IMR-90 (cell line): ENCODE measurements around the gene ARRB1. TPM values are rescaled to one million over a fixed set of nuclear protein-coding genes. Genes with fewer than 3 reads are reported as not detected.

Source experiments
- ATAC-seq: fragments of 200-7000 bp; cut with Tn5 transposase; 2 replicates; pipeline ENCODE4 v1.9.1; 2020; ENCODE audit warnings: low read depth, mild to moderate bottlenecking, moderate library complexity
- BruUV-seq: library from RNA; stranded (reverse); fragments of 400-500 nt; replicated peaks from 2 replicates; lab custom pipeline; 2021; lab: Mats Ljungman, UMichigan
- CTCF ChIA-PET: fragments of 300-600 bp; formaldehyde crosslinking; extraction: SDS; loops from one replicate; lab custom pipeline; 2021; ENCODE audit warnings: antibody characterized with exemption; lab: Yijun Ruan, JAX
- POLR2A ChIA-PET: fragments of 300-600 bp; sonication (Branson Sonifier 250); formaldehyde crosslinking; loops from one replicate; lab custom pipeline; 2022; ENCODE audit warnings: antibody characterized with exemption; ENCODE audit not compliant: unreplicated experiment; lab: Charles Lee
- DNase-seq: peaks from one replicate; pipeline ENCODE4 v3.0.0; 2013
- H2AFZ ChIP-seq: replicated peaks from 2 replicates; pipeline ENCODE3; 2013; ENCODE audit warnings: low read length, mild to moderate bottlenecking; ENCODE audit not compliant: poor library complexity
- H2AK5ac ChIP-seq: 2 replicates; pipeline ENCODE4 v1.6.1; 2013; ENCODE audit warnings: low read depth, low read length, inconsistent platforms
- H2AK9ac ChIP-seq: replicated peaks from 2 replicates; pipeline ENCODE3; 2013; ENCODE audit warnings: mild to moderate bottlenecking, low read depth, low read length, moderate library complexity; ENCODE audit not compliant: poor library complexity
- H2BK120ac ChIP-seq: 2 replicates; pipeline ENCODE4 v1.6.1; 2013; ENCODE audit warnings: low read depth, low read length, inconsistent platforms
- H2BK15ac ChIP-seq: 3 replicates; pipeline ENCODE4 v1.6.1; 2013; ENCODE audit warnings: low read depth, low read length, inconsistent platforms
- H2BK20ac ChIP-seq: 2 replicates; pipeline ENCODE4 v1.6.1; 2013; ENCODE audit warnings: low read depth, mild to moderate bottlenecking, inconsistent platforms, low read length, moderate library complexity
- H2BK5ac ChIP-seq: 2 replicates; pipeline ENCODE4 v1.6.1; 2013; ENCODE audit warnings: mild to moderate bottlenecking, low read depth, low read length, inconsistent platforms; ENCODE audit not compliant: poor library complexity, severe bottlenecking
- H3K14ac ChIP-seq: replicated peaks from 2 replicates; pipeline ENCODE4 v1.6.1; 2013; ENCODE audit warnings: low read depth, low read length, inconsistent platforms
- H3K18ac ChIP-seq: 2 replicates; pipeline ENCODE4 v1.6.1; 2013; ENCODE audit warnings: low read depth, low read length, control low read depth
- H3K23ac ChIP-seq: 2 replicates; pipeline ENCODE4 v1.6.1; 2013; ENCODE audit warnings: low read depth, low read length, inconsistent platforms
- H3K27ac ChIP-seq: 2 replicates; pipeline ENCODE4 v1.5.1; 2013; ENCODE audit warnings: mild to moderate bottlenecking, control low read depth, low read length; ENCODE audit not compliant: insufficient read depth
- H3K27me3 ChIP-seq: 2 replicates; pipeline ENCODE4 v1.6.1; 2013; ENCODE audit warnings: low read length; ENCODE audit not compliant: control insufficient read depth, insufficient read depth
- H3K36me3 ChIP-seq: 2 replicates; pipeline ENCODE4 v1.6.1; 2013; ENCODE audit warnings: low read length, mixed read lengths; ENCODE audit not compliant: control insufficient read depth, insufficient read depth
- H3K4ac ChIP-seq: 2 replicates; pipeline ENCODE4 v1.6.1; 2013; ENCODE audit warnings: low read depth, low read length, inconsistent platforms
- H3K4me1 ChIP-seq: 2 replicates; pipeline ENCODE4 v1.6.1; 2013; ENCODE audit warnings: low read length, mixed read lengths; ENCODE audit not compliant: control insufficient read depth, insufficient read depth
- H3K4me2 ChIP-seq: 2 replicates; pipeline ENCODE4 v1.6.1; 2013; ENCODE audit warnings: low read depth, mild to moderate bottlenecking, control low read depth, low read length, moderate library complexity
- H3K4me3 ChIP-seq: 2 replicates; pipeline ENCODE4 v1.5.1; 2013; ENCODE audit warnings: low read depth, mild to moderate bottlenecking, control low read depth, low read length, moderate library complexity; ENCODE audit not compliant: insufficient read depth
- H3K56ac ChIP-seq: 2 replicates; pipeline ENCODE4 v1.6.1; 2013; ENCODE audit warnings: low read length, inconsistent platforms; ENCODE audit not compliant: insufficient read depth; ENCODE audit errors: extremely low read depth
- H3K79me1 ChIP-seq, 2 experiments: 2 replicates each; pipeline ENCODE4 v1.6.1; 2013; ENCODE audit warnings: low read length in 2 of 2, inconsistent platforms in 1 of 2, low read depth in 1 of 2
- H3K9ac ChIP-seq: 2 replicates; pipeline ENCODE4 v1.6.1; 2013; ENCODE audit warnings: low read depth, low read length, control low read depth
- H3K9me1 ChIP-seq: 2 replicates; pipeline ENCODE4 v1.6.1; 2013; ENCODE audit warnings: low read length, inconsistent platforms; ENCODE audit not compliant: insufficient read depth
- H3K9me3 ChIP-seq: 2 replicates; pipeline ENCODE4 v1.6.1; 2013; ENCODE audit warnings: low read length; ENCODE audit not compliant: control insufficient read depth, insufficient read depth
- H4K20me1 ChIP-seq: 2 replicates; pipeline ENCODE4 v1.6.1; 2013; ENCODE audit warnings: low read length, inconsistent platforms; ENCODE audit not compliant: insufficient read depth
- H4K5ac ChIP-seq: 2 replicates; pipeline ENCODE4 v1.6.1; 2013; ENCODE audit warnings: mild to moderate bottlenecking, low read depth, low read length, control low read depth
- H4K8ac ChIP-seq, 2 experiments: 2 replicates each; pipeline ENCODE4 v1.6.1; 2013; ENCODE audit warnings: low read depth in 2 of 2, low read length in 2 of 2, control low read depth in 1 of 2, inconsistent platforms in 1 of 2
- H4K91ac ChIP-seq: 2 replicates; pipeline ENCODE4 v1.6.1; 2013; ENCODE audit warnings: low read depth, low read length, inconsistent platforms; ENCODE audit not compliant: insufficient read depth
- CTCF ChIP-seq: conservative IDR thresholded peaks from 2 replicates; pipeline ENCODE4 v1.5.1; 2012; ENCODE audit warnings: mild to moderate bottlenecking, low read depth, low read length, improper control_type of control experiment
- NFE2L2 ChIP-seq: fragments of 150-350 bp; IDR thresholded peaks from 2 replicates; pipeline ENCODE4 v1.6.1; 2016; ENCODE audit warnings: low read depth, mild to moderate bottlenecking, low read length
- WGBS, 2 experiments: methylation state at CpG; one replicate each; pipeline versions ENCODE4 v1.1.5 to v1.1.7; 2013; ENCODE audit warnings: missing lambda C conversion rate in 2 of 2; ENCODE audit not compliant: insufficient read length in 1 of 2; ENCODE audit errors: extremely low coverage in 2 of 2; 5-methylcytosine and 5-hydroxymethylcytosine counted together
- dilution Hi-C: fragments of 300-500 bp; cut with HindIII; formaldehyde crosslinking; loops from one replicate; pipeline ENCODE4 v1.14.3; 2018; ENCODE audit warnings: low sequenced_read_pairs; ENCODE audit not compliant: unreplicated experiment
- in situ Hi-C: fragments of 300-500 bp; cut with MboI; formaldehyde crosslinking; loops from 3 replicates; pipeline ENCODE4 v1.14.3; 2019; ENCODE audit warnings: low sequenced_read_pairs, inconsistent platforms, mixed read lengths
- intact Hi-C: fragments of 100-400 bp; cut with micrococcal nuclease; formaldehyde crosslinking; loops from 2 replicates; pipeline ENCODE4 v1.10.0; 2022
- polyA plus RNA-seq, 3 experiments: library from polyadenylated mRNA; depleted of rRNA; stranded (reverse); fragments of >200 nt; gene quantifications; 2 replicates each; pipeline ENCODE4 v1.2.3, GENCODE V29; 2012; ENCODE audit warnings: low replicate concordance in 1 of 3
- total RNA-seq: library from RNA; depleted of rRNA; stranded (reverse); fragments of >200 nt; gene quantifications from 2 replicates; pipeline ENCODE4 v1.2.3, GENCODE V29; 2012

The ARRB1 gene
- total and polyA plus RNA-seq, 2 of the 4 experiments (the other 2 are of a cell fraction), result 11.0 to 17.4 TPM

DNA sequence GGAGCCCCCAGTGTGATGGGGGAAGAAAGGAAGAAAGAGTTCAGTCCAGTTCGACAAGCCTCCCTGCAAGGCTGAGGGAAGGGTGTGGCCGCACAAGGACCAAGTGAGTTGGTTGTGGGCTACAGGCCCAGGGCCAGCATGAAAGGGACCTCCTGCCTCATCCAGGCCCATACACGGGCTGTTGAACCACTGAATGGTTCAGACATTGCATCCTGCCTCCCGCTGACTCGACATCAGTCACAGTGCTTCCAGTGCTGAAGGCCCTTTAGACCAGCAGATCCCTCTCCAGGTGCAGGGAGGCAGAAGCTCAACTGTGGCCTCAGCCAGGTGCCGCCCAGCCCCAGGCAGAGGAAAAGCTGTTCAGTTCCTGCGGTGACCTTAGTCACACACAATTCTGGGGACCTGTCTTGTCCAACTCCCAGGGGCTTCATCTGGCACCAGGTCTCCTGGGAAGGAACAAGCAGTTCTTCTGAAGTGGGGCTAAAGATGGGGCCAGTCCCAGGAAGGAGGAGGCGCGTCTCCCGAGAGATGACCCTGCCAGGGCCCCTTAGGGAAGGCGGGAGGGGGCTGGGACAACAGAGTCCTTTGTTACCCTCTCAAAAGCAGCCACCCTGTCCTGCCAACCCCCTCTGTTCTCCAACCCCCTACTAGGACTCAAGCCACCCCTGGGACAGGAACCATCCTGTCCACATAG is 6.6 kb downstream of the ARRB1 start (continued):
- no peak for TF ChIP-seq NFE2L2

- H2BK15ac ChIP-seq, result no peak overlapping the region
- no peaks in the 10 kb centered on the region for H3K36me3 ChIP-seq
- H2BK20ac ChIP-seq, result no peak overlapping the region
- BruUV-seq, result no TSS peak
- no peak overlapping the region for H3K56ac ChIP-seq
- no peak overlapping the region for H3K9ac ChIP-seq
- no peaks in the 10 kb centered on the region for H3K9me3 ChIP-seq
- dilution Hi-C loops (no loop called here), in situ Hi-C loops (no loop called here), intact Hi-C loops (no loop called here)
- ChIA-PET CTCF (no interaction called here), POLR2A (no interaction called here)
- no peak overlapping the region for H3K4me2 ChIP-seq
- peak overlapping the region; percentile 40 for H2AK5ac ChIP-seq
- no peak overlapping the region for H4K5ac ChIP-seq
- TF ChIP-seq CTCF, result no peak
- H2BK120ac ChIP-seq, result no peak overlapping the region; the same call in 1 of the 2 replicates
- no peak overlapping the region for H3K23ac ChIP-seq
- H3K18ac ChIP-seq, result no peak overlapping the region
- peak overlapping the region; percentile 34 for H2AK9ac ChIP-seq
- H2AFZ ChIP-seq, result no peak overlapping the region
- no peak overlapping the region for H3K27ac ChIP-seq
- no peak overlapping the region for H3K4me3 ChIP-seq
- WGBS, 2 experiments, result 100% methylated on average over 2 of the region's 3 CpGs; no CpG with 5 or more reads in 1 of the 2 experiments
- H3K79me1 ChIP-seq, result peaks cover 0 to 14% of the 10 kb centered on the region in 2 experiments; a peak in 2 of 4 replicates
- H4K20me1 ChIP-seq, result peaks cover 16% of the 10 kb centered on the region
- H3K4me1 ChIP-seq, result peaks cover 51% of the 10 kb centered on the region
- no peak overlapping the region for H3K4ac ChIP-seq
- no peak for ATAC-seq
- H2BK5ac ChIP-seq, result no peak overlapping the region
- no peak overlapping the region for H4K8ac ChIP-seq
- H3K27me3 ChIP-seq, result no peaks in the 10 kb centered on the region
- no peak overlapping the region for H3K14ac ChIP-seq
- DNase-seq, result no peak
- H3K9me1 ChIP-seq, result peaks cover 28% of the 10 kb centered on the region
- no peak overlapping the region for H4K91ac ChIP-seq
Measured at GRCh38 chr11:75344186-75344585, 7.3 kb downstream of the ARRB1 start.
